Heart left ventricle (tissue), 13 donors: ENCODE results near the gene GGT1.

Source experiments
- POLR2A ChIP-seq, 2 donors: fragments of 450-650 bp; IDR thresholded peaks; one replicate each; pipeline ENCODE4 v1.6.1; 2017; ENCODE audit warnings: antibody characterized with exemption in 2 of 2, mild to moderate bottlenecking in 2 of 2, moderate library complexity in 2 of 2
- TF ChIP-seq, protein P1 (sequence below), 12 donors: fragments of 200-600 bp; sonication (generic) in 4 of 12; IDR thresholded peaks; one replicate each; pipeline versions ENCODE4 v1.5.0 to v1.8.0; 2018 to 2022; ENCODE audit warnings: antibody characterized with exemption in 12 of 12, mild to moderate bottlenecking in 5 of 12
- donor health status: ischemic (EF 13 %, LVEDD 7.1; RV severe dilation, severe dysfunction).
- donor health status: DM: no; HTN: yes; CAD: no.
- donor health status: DM: no; HTN: no; CAD: no.
- donor health status: ischemic (EF 25% LVEDD 6.9; RV normal size, moderate dysfunction).
- donor health status: ischemic (EF 25% LVEDD 5.7; RV mildly dilated, moderate dysfunction).
- donor health status: ischemic (EF 35%, LVEDD 5.7; RV mildly dilated, moderate dysfunction).
- donor health status: nonischemic (EF 11% LVEDD 7.7; RV severe dilation, severe dysfunction).
- donor health status: DM: yes; HTN: yes; CAD: no.
- donor health status: PGD.
- donor health status: ischemic (EF 29% LVEDD 5.4; RV normal size, mild dysfunction).
- donor health status: nonischemic (EF 23%, LVEDD 6.1; RV moderate dilation, normal function).

DNA sequence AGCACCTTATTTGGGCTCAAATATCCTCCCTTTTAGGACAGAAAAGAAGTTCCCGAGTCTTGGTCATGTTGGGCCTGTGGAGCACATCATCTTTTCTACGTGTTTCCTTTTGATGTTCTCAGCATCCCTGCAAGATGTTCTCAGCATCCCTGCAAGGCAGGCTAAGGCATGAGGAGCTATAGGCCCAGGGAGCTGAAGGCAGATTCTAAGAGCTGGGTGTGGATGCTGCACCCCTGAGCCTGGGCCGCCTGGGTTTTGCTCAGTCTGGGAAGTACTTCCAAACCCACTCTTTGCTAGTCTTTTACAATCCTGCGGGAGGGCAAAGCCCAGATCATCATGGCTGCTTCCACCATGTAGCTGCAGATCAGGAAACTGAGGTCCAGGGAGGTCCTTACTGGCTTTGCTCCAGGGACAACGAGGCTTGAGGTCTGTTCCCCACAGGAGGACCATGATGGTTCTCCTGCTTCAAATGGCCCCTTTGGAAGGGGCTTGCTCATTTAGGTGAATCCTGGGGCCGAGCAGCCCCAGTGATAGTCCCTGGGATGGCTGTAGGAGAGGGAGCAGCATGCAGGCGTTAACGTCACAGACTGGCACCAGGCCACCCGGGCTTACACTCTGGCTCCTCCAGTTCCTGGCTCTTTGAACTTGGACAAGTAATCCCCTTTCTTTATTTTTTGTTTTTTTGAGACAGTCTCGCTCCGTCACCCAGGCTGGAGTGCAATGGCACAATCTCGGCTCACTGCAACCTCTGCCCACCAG lies 20.8 kb upstream of the GGT1 start:
- TF ChIP-seq, protein P1, sequence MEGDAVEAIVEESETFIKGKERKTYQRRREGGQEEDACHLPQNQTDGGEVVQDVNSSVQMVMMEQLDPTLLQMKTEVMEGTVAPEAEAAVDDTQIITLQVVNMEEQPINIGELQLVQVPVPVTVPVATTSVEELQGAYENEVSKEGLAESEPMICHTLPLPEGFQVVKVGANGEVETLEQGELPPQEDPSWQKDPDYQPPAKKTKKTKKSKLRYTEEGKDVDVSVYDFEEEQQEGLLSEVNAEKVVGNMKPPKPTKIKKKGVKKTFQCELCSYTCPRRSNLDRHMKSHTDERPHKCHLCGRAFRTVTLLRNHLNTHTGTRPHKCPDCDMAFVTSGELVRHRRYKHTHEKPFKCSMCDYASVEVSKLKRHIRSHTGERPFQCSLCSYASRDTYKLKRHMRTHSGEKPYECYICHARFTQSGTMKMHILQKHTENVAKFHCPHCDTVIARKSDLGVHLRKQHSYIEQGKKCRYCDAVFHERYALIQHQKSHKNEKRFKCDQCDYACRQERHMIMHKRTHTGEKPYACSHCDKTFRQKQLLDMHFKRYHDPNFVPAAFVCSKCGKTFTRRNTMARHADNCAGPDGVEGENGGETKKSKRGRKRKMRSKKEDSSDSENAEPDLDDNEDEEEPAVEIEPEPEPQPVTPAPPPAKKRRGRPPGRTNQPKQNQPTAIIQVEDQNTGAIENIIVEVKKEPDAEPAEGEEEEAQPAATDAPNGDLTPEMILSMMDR (IDR thresholded peaks at IDR 0.05) = no peak
- no peak for TF ChIP-seq POLR2A (IDR thresholded peaks at IDR 0.05)
